Measurements from ENCODE around the gene ST3GAL4.
"Not testable (repeated sequence)": the region's sequence is repeated elsewhere in the genome, so short reads cannot be mapped to it uniquely, and the experiment has no call there.

Gene ST3GAL4

GRCh38 chr11:126366064-126366822 lies 10.8 kb downstream of the ST3GAL4 start:
- no peak for DNase-seq

GRCh38 chr11:126366823-126367654 lies 11.6 kb downstream of the ST3GAL4 start:
- DNase-seq = not testable (repeated sequence)

GRCh38 chr11:126367806-126368205 lies 12.3 kb downstream of the ST3GAL4 start:
- DNase-seq = not testable (repeated sequence)

GRCh38 chr11:126368336-126369119 lies 13.0 kb downstream of the ST3GAL4 start:
- DNase-seq = not testable (repeated sequence)

GRCh38 chr11:126370016-126370415 lies 14.5 kb downstream of the ST3GAL4 start:
- no peak for DNase-seq

GRCh38 chr11:126371595-126371994 lies 16.1 kb downstream of the ST3GAL4 start:
- no peak for DNase-seq

GRCh38 chr11:126373389-126374066 lies 18.0 kb downstream of the ST3GAL4 start:
- DNase-seq = not testable (repeated sequence)

GRCh38 chr11:126374562-126375300 lies 19.2 kb downstream of the ST3GAL4 start:
- DNase-seq = not testable (repeated sequence)

- DNase-seq = no peak
Measured at GRCh38 chr11:126375726-126376125, 20.2 kb downstream of the ST3GAL4 start.

- no peak for DNase-seq
Measured at GRCh38 chr11:126378763-126379162, 23.3 kb downstream of the ST3GAL4 start.

- no peak for DNase-seq
Measured at GRCh38 chr11:126380909-126381308, 25.4 kb downstream of the ST3GAL4 start.

GRCh38 chr11:126381960-126382359 lies 26.5 kb downstream of the ST3GAL4 start:
- DNase-seq = not testable (repeated sequence)

GRCh38 chr11:126382641-126383040 lies 27.2 kb downstream of the ST3GAL4 start:
- DNase-seq = not testable (repeated sequence)

GRCh38 chr11:126383339-126384335 lies 28.2 kb downstream of the ST3GAL4 start:
- DNase-seq = no peak

- DNase-seq = no peak
Measured at GRCh38 chr11:126384449-126385070, 29.1 kb downstream of the ST3GAL4 start.

GRCh38 chr11:126385991-126386728 lies 30.7 kb downstream of the ST3GAL4 start:
- no peak for DNase-seq

- DNase-seq = peak in 1 of 2 donors; percentile 21
Measured at GRCh38 chr11:126386729-126387071, 31.2 kb downstream of the ST3GAL4 start.

GRCh38 chr11:126387857-126388256 lies 32.4 kb downstream of the ST3GAL4 start:
- DNase-seq = no peak

GRCh38 chr11:126390272-126390867 lies 34.9 kb downstream of the ST3GAL4 start:
- no peak for DNase-seq

All from CD4-positive, alpha-beta T cell treated with Interleukin-1 beta for 1 hour (primary cell).